NCI-H510A treated with DMSO at 0.1 percent for 48 hours (cell line): ENCODE measurements around the gene ENPP6.
"Not testable (repeated sequence)": the region's sequence is repeated elsewhere in the genome, so short reads cannot be mapped to it uniquely, and the experiment has no call there.

ENCODE experiments used
- DNase-seq: peaks from one replicate; lab custom pipeline; 2025; lab: John Stamatoyannopoulos, UW

ENPP6 gene

GRCh38 chr4:184061582-184061981 lies 156.1 kb downstream of the ENPP6 start:
- DNase-seq, result no peak

- DNase-seq, result no peak
Observed at GRCh38 chr4:184059099-184059498, 158.6 kb downstream of the ENPP6 start.

- no peak for DNase-seq
Observed at GRCh38 chr4:184058026-184058425, 159.6 kb downstream of the ENPP6 start.

- DNase-seq, result no peak
Observed at GRCh38 chr4:184056877-184057276, 160.8 kb downstream of the ENPP6 start.

- no peak for DNase-seq
Observed at GRCh38 chr4:184053434-184053833, 164.2 kb downstream of the ENPP6 start.

- no peak for DNase-seq
Observed at GRCh38 chr4:184052616-184053015, 165.1 kb downstream of the ENPP6 start.

- not testable (repeated sequence) for DNase-seq
Observed at GRCh38 chr4:184051262-184051661, 166.4 kb downstream of the ENPP6 start.

GRCh38 chr4:184046148-184046547 lies 171.5 kb downstream of the ENPP6 start:
- no peak for DNase-seq

GRCh38 chr4:184041156-184041555 lies 176.5 kb downstream of the ENPP6 start:
- no peak for DNase-seq

- DNase-seq, result no peak
Observed at GRCh38 chr4:184039963-184040383, 177.7 kb downstream of the ENPP6 start.
